ENCODE measurements around the gene PNPLA2.

DNA sequence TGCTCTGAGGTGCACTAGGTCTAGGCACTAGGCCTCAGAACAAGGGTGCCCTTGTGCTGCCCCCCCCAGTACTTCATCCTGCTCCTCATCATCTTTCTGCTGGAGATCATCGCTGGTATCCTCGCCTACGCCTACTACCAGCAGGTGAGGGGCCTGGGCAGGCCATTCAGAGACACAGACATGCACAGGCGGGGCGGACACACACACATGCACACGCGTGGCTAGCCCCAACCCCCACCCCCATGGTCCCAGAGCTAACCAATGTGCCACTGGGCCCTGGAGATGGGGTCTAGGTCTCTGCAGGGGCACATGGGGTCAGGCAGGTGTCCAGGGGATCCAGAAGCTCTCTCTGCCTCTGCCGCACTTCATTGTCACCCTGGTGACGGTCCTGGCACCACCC, 18.0 kb downstream of the PNPLA2 start:
- TF ChIP-seq, protein P1, sequence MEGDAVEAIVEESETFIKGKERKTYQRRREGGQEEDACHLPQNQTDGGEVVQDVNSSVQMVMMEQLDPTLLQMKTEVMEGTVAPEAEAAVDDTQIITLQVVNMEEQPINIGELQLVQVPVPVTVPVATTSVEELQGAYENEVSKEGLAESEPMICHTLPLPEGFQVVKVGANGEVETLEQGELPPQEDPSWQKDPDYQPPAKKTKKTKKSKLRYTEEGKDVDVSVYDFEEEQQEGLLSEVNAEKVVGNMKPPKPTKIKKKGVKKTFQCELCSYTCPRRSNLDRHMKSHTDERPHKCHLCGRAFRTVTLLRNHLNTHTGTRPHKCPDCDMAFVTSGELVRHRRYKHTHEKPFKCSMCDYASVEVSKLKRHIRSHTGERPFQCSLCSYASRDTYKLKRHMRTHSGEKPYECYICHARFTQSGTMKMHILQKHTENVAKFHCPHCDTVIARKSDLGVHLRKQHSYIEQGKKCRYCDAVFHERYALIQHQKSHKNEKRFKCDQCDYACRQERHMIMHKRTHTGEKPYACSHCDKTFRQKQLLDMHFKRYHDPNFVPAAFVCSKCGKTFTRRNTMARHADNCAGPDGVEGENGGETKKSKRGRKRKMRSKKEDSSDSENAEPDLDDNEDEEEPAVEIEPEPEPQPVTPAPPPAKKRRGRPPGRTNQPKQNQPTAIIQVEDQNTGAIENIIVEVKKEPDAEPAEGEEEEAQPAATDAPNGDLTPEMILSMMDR (conservative IDR thresholded peaks at IDR 0.05 in 1 of 2, IDR thresholded peaks at IDR 0.05 in 1 of 2; ENCODE audit: extremely low read depth in 1 of 2, insufficient read depth in 1 of 2, low read depth in 1 of 2, low read length in 2 of 2) = no peak
- TF ChIP-seq EZH2 (IDR thresholded peaks at IDR 0.05; ENCODE audit: borderline replicate concordance, low read length) = no peak

Data from mammary epithelial cell (primary cell).